HUES48 (cell line): ENCODE data around the gene TSPY2.
"Not testable (repeated sequence)": the region's sequence is repeated elsewhere in the genome, so short reads cannot be mapped to it uniquely, and the experiment has no call there.

Experiments used
- H3K27ac ChIP-seq: one replicate; pipeline ENCODE4 v1.7.0; 2013; ENCODE audit warnings: low read depth, low read length, inconsistent platforms
- H3K27me3 ChIP-seq: 2 replicates; pipeline ENCODE4 v1.6.1; 2013; ENCODE audit warnings: mild to moderate bottlenecking, low read length; ENCODE audit not compliant: control insufficient read depth, insufficient read depth
- H3K36me3 ChIP-seq: 2 replicates; pipeline ENCODE4 v1.6.1; 2013; ENCODE audit warnings: low read length; ENCODE audit not compliant: control insufficient read depth, insufficient read depth
- H3K4me1 ChIP-seq: 2 replicates; pipeline ENCODE4 v1.6.1; 2013; ENCODE audit warnings: mild to moderate bottlenecking, low read length; ENCODE audit not compliant: control insufficient read depth, insufficient read depth
- H3K4me3 ChIP-seq: 2 replicates; pipeline ENCODE4 v1.5.1; 2013; ENCODE audit warnings: mild to moderate bottlenecking, low read depth, low read length
- H3K9ac ChIP-seq: 2 replicates; pipeline ENCODE4 v1.6.1; 2013; ENCODE audit warnings: mild to moderate bottlenecking, low read depth, low read length, moderate library complexity
- H3K9me3 ChIP-seq: 2 replicates; pipeline ENCODE4 v1.6.1; 2013; ENCODE audit warnings: low read length; ENCODE audit not compliant: control insufficient read depth, insufficient read depth

Gene TSPY2, protein sequence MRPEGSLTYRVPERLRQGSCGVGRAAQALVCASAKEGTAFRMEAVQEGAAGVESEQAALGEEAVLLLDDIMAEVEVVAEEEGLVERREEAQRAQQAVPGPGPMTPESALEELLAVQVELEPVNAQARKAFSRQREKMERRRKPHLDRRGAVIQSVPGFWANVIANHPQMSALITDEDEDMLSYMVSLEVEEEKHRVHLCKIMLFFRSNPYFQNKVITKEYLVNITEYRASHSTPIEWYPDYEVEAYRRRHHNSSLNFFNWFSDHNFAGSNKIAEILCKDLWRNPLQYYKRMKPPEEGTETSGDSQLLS

DNA sequence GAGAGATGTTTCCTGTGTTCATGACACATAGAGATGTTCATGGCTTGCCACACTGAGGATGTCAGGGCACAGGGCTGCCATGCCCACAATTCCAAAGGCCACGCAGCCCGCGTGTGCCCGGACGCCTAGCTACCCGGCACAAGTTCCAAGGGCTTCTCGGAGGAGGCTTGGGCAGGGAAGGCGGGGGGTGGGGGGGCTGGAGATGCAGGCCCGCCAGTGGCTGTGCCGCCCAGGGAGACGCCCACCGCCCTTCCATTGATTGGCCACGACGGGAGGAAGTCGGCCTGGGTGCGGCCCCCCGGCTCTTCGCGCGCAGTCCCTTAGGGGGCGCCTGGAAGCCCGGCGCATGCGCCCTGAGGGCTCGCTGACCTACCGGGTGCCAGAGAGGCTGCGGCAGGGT is at the start of gene TSPY2:
Gene TSPY2 (plus strand): TSS at position 301 of the 400 bp plus-strand sequence. CDS start 46 bp downstream, at position 347.
- not testable (repeated sequence) for H3K9ac ChIP-seq, H3K4me1 ChIP-seq, H3K27ac ChIP-seq, H3K27me3 ChIP-seq, H3K9me3 ChIP-seq, H3K36me3 ChIP-seq, H3K4me3 ChIP-seq

DNA sequence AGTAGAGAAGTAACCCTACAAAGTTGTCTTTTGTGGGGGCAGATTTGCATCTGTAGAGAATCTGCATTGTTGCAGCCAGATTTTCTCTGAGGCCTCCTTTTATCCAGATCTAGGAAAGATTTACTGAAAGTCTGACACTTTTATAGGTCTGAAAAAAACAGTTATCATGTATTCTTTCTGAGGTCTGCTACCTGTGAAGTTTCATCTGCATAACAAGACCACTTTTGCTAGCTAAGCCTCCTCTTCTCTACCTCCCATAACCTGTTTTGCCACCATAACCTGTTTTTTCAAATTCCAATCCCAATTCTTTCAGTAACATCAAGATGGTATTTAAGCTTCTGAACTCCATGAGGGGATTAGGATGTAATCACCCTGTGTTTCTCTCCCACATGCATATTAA is 36.5 kb upstream of the TSPY2 start:
- not testable (repeated sequence) for H3K9ac ChIP-seq, H3K27me3 ChIP-seq, H3K27ac ChIP-seq, H3K4me3 ChIP-seq, H3K36me3 ChIP-seq, H3K9me3 ChIP-seq, H3K4me1 ChIP-seq

DNA sequence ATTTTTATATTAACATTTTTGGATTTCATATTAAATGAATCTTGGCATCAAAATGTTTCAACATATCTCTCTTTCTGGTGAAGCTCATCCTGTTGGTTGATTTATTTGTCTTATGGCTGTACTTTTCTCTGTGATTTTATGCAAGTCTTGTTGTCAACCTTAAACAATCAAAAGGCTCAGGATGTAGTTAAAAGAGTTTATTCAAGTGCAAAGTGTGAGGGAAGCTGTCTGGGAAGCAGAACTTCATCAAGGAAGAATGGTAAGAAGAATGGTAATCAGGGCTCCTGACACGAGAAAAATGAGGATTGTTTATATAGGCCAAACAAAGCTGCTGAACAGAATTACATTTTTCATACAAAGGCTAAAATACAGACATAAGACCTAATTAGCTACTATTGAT is 29.0 kb upstream of the TSPY2 start:
- H3K36me3 ChIP-seq, H3K9ac ChIP-seq, H3K4me3 ChIP-seq, H3K9me3 ChIP-seq, H3K4me1 ChIP-seq, H3K27me3 ChIP-seq, H3K27ac ChIP-seq: not testable (repeated sequence)

DNA sequence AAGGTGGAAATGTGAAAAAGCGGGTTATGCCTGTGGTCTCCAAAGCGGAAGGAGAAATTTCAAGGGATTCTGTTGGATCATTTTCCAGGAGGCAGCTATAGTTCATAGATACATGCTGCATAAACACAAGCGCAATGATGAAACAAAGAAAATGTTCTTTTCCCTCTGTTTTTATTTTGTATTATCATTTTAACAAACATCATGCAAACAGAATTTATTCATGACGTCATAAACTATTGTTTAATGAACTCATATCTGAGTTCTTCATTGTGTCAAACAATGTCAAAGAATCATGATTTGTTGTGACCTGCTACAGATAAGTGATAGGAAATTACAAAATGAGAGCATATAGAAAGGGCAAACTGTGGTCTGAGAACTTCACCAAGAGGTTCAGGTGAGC is 23.8 kb downstream of the TSPY2 start:
- not testable (repeated sequence) for H3K9ac ChIP-seq, H3K27me3 ChIP-seq, H3K36me3 ChIP-seq, H3K27ac ChIP-seq, H3K4me3 ChIP-seq, H3K9me3 ChIP-seq, H3K4me1 ChIP-seq
